Fibroblast of lung (primary cell): Measurements from ENCODE around the gene GALNT1.

Experiments used
- EZH2 ChIP-seq: IDR thresholded peaks from 2 replicates; pipeline ENCODE4 v1.5.1; 2012; ENCODE audit warnings: low read length, control low read depth, mild to moderate bottlenecking; ENCODE audit errors: missing control alignments
- TF ChIP-seq, protein P1 (sequence below), 2 donors: IDR thresholded peaks in 1 of 2; conservative IDR thresholded peaks in 1 of 2; 1 replicate in 1 of 2; 2 replicates in 1 of 2; pipeline ENCODE4 v1.5.1; 2011 to 2012; ENCODE audit warnings: low read length in 2 of 2, control low read depth in 1 of 2, inconsistent platforms in 1 of 2, low read depth in 1 of 2, mild to moderate bottlenecking in 1 of 2

DNA sequence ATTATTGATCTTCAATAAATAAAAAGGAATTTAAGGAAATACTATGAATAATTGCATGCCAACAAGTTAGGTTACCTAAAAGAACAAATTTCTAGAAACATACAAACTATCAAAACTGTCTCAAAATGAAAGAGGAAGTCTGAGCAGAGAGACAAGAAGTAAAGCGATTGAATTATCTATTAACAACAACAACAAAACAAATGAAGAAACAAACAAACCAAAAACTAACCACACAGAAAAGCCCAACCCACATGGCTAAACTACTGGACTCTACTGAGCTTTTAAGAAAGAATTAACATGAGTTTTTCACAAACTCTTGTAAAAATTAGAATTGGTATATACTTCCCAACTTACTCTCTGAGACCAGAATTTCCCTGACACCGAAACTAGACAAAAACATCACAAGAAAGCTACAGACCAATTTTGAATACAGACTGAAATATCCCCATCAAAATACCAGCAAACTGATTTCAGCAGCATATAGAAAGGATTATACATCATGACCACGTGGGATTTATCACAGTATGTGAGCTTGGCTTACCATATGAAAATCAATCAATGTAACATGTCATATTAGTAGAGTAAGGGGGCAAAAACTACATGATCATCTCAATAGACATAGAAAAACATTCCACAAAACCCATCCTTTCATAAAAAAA is 16.6 kb upstream of the GALNT1 start:
- TF ChIP-seq, protein P1, sequence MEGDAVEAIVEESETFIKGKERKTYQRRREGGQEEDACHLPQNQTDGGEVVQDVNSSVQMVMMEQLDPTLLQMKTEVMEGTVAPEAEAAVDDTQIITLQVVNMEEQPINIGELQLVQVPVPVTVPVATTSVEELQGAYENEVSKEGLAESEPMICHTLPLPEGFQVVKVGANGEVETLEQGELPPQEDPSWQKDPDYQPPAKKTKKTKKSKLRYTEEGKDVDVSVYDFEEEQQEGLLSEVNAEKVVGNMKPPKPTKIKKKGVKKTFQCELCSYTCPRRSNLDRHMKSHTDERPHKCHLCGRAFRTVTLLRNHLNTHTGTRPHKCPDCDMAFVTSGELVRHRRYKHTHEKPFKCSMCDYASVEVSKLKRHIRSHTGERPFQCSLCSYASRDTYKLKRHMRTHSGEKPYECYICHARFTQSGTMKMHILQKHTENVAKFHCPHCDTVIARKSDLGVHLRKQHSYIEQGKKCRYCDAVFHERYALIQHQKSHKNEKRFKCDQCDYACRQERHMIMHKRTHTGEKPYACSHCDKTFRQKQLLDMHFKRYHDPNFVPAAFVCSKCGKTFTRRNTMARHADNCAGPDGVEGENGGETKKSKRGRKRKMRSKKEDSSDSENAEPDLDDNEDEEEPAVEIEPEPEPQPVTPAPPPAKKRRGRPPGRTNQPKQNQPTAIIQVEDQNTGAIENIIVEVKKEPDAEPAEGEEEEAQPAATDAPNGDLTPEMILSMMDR (conservative IDR thresholded peaks at IDR 0.05 in 1 of 2, IDR thresholded peaks at IDR 0.05 in 1 of 2; ENCODE audit: low read depth in 1 of 2, low read length in 2 of 2): no peak
- TF ChIP-seq EZH2: no peak
